Activated naive CD4-positive, alpha-beta T cell treated with anti-CD3 and anti-CD28 coated beads, Interleukin-2, amount 50 U/mL, for 16 hours (primary cell): ENCODE results near the gene ARNT2.

Experiments used
- DNase-seq: peaks from one replicate; pipeline ENCODE4 v3.0.0-alpha.2; 2020

The ARNT2 gene

DNA sequence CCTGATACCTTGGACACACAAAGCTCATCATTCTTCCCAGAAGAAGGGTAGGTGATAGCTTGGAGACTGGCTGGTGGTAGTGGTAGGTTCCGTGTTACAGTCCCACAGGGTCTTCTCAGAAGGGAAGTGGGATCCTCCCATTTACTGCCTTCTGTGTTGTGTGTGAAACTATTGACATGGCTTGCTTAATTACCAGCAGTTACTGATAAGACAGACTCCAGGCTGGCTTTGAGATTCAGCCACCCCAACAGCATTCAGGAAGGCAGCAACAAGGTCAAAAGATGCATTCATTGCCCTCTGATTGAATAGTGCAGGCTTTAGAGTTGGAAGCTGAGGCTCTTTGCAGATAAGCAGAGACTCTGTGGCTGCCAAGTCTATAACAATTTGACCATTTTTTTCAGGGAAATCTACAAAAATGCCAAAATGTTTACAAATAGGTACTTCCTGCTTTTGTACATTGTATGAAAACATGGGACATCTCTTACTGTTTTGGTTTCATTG, 7.7 kb downstream of the ARNT2 start:
- DNase-seq: no peak

DNA sequence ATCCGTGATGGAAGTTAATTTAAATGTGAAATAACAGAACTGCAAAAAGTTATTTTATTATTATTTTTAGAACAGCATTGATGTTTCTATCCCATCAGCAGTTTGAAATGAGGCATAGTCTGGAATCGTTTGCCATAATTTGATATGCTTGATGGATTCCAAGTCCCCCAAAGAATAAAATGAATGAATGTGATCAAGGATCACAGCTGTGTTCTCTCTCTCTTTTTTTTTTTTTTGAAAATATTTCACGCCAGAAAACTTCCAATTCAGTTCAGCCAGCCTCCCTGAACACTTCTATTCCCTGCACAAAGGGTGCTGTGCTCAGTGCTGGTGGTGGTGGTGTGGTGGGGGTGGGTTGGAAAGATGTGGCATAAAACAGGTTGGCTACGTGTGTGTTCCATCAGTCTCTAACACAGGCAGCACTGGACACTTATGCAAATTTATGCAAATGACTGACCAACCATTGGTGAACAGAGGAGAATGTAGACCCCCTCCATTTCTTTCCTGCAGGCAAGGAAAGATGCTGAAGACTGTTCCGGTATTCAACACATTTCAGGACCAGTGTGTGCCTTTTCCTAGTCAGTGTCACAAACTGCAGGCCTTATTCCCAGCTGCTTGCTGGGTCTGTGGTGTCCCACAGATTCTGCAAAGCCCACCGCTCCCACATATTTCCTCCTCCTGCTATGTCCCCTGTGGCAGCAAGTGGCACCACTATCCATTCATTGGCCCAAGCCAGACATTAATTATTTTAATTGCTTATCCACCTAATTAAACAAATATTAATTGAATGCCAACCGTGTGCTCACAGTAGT, 10.6 kb downstream of the ARNT2 start:
- no peak for DNase-seq

DNA sequence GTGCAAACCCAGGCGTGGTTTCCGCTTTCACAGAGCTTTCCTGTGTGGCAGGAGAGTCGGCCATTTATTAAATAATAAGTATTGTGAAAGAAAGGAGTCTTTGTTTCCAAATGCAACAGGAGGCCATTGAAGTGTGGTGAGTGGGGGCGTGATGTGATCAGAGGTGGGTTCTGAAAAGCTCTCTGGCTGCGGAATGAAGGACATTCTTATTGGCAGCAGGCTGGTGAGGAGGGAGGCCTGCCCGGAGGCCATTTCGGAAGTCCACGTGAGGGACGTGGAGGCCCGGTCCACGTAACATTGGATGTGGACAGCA, 11.1 kb downstream of the ARNT2 start:
- DNase-seq: no peak

DNA sequence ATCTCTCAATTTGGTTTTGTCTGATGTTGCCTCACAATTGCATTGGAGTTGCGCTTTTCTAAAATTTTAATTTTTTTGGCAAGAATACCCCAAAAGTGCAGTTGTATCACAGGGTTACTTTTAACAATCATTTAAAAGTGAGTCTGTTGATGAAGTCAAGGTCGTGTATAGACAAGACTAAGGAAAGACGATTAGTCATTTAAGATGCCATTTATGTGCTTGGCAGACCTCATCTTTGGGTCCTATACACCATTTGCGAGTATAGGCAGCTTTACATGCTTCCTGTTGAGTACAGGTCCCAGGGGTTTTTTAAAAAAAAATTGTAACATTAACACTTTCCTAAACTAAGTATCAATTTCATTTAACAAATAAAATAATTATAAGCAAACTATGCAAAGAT, 12.5 kb downstream of the ARNT2 start:
- no peak for DNase-seq

GRCh38 chr15:80418892-80419537, 14.8 kb downstream of the ARNT2 start:
- no peak for DNase-seq

DNA sequence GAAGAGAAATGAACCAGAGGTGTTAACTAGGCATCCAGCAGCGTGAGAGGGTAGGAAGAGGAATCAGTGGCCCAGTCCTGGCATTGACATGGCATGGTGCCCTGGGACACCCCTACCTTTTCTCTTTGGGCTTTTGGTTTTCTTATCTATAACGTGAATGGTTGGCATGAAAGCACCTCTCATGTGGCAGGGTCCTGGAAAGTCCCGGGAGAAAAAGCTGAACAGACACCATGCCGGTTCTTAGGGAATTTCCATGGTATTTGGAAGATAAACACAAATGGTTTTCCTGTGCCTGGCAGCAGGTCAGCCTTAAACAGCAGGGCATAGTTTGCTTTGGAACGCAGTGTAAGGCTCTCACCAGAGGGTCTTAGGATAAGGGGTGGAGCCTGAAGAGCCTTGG, 15.4 kb downstream of the ARNT2 start:
- DNase-seq: no peak

- DNase-seq: no peak
These were observed 16.5 kb downstream of the ARNT2 start for GRCh38 chr15:80420658-80421057.

- no peak for DNase-seq
These were observed 19.0 kb downstream of the ARNT2 start for GRCh38 chr15:80423215-80423614.

- no peak for DNase-seq
These were observed 20.2 kb downstream of the ARNT2 start for GRCh38 chr15:80424381-80424780.

- no peak for DNase-seq
These were observed 22.1 kb downstream of the ARNT2 start for GRCh38 chr15:80426316-80426715.

- no peak for DNase-seq
These were observed 25.8 kb downstream of the ARNT2 start for GRCh38 chr15:80429964-80430363.

- DNase-seq: no peak
These were observed 27.6 kb downstream of the ARNT2 start for GRCh38 chr15:80431635-80432344.

DNA sequence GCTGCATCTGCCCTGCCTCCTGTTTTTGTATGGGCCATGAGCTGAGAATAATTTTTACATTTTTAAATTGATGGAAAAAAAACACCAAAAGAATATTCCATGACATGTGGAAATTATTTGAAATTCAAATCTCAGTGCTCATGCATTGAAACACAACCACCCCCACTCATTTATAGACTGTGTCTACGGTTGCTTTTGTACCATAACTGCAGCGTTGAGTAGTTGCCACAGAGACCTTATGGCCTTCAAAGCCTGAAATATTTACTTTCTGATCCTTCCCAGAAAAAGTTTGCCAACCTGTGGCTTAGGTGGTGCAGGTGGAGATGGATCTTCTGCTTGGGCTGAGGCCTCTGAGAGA, 28.1 kb downstream of the ARNT2 start:
- DNase-seq: no peak

DNA sequence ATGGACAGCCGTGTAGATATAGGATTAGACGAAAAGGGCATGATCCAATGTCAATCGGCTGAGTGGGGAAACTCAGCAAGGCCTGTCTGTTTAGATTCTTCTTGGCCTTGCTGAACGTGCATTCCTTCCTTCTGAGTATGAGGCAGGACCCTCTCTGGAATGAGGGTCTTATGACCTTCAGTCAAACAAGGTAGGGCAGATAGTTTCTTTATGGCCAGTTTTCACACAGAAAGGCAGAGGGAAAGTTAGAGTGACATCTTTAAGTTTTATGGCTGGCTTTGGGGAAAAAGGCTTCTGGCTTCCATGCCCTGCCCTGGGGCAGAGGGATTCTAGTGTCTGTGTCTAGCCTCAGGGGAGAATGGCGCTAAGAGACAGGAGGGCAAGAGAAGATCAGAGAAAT, 29.7 kb downstream of the ARNT2 start:
- DNase-seq: no peak

GRCh38 chr15:80434926-80435720, 30.9 kb downstream of the ARNT2 start:
- no peak for DNase-seq

- DNase-seq: no peak
These were observed 32.5 kb downstream of the ARNT2 start for GRCh38 chr15:80436511-80437307.

DNA sequence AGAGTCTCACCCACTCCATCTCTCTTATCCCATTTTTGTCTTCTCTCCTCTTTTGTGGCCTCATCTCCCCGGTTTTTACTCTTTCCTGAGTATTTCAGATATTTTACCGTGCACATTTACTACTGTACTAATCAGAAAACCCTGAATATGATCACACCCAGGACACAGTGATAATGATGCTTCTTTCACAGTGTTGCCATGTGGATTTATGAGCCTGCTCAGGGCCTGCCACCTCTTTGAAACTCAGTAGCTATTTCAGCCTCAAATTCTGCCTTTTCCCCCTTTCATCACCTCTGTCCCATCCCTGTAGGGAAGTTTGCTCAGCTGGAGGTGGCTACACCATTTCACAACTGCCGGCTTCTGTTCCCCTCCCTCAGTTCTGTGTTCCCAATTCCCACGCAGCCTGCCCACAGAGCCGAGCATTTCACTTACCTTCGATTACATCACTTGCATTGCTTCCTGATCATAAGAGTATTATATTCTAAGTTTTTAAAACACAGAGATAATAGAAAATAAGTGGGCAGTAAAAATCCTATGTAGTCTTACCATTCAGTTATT, 33.2 kb downstream of the ARNT2 start:
- DNase-seq: no peak

DNA sequence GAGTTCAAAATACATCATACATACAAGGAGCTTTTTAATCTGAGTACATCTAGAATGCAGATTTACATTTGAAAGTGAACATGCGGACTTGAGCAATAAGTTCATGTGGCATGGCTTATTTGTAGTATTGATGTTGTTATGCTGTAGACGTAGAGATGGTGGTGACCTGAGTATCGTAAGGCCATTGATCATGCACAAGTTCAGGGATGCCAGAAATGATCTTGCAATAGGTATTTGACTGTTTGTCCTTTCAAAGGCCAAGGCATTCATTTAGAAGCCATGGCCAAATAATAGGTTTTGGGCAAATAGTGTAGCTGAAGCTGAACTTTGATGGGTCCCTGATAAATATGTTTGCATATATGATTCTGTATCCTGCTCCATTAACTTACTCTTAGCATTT, 35.0 kb downstream of the ARNT2 start:
- no peak for DNase-seq

DNA sequence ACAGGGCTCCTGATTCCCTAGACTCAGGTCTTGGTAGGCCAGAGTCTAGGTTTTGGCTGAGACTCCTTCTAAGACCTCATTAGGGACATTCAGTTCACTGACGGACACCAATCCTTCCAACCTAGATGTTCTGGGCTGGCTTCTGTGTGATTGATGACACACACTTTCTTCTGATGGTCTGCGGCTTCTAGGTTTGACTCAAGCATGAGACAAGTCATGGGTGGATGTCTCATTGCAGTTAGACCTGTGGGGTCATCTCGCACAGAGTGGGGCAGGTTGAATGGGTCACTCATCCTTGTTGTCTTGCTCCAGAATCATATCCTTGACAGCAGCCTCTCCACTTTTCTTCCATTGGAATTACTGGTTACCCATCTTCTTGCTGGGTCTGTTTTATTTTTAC, 35.8 kb downstream of the ARNT2 start:
- no peak for DNase-seq

GRCh38 chr15:80441041-80441440, 36.9 kb downstream of the ARNT2 start:
- DNase-seq: no peak

DNA sequence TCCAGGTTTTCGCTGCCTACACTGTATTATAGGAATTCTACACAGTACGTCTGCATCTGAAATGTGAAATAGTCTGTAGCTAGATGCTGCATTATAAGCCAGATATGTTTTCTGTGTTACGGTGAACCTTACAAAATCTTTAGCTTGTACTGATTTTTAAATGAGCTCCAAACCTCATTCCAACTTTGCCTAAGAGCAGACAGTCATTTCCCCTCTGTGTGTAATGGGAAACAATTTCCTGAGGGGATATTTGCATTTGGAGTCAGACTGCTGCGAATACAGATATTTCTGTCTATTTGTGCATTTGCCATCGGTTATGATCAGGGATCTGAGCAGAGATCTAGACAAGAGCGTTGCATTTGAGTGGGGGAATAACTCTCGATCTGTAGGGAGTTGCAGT, 37.5 kb downstream of the ARNT2 start:
- no peak for DNase-seq
